NCI-H524 treated with DMSO at 0.1 percent for 48 hours (cell line): Measurements from ENCODE around the gene SURF1.
"Not testable (repeated sequence)": the region's sequence is repeated elsewhere in the genome, so short reads cannot be mapped to it uniquely, and the experiment has no call there.

Experiments used
- DNase-seq: peaks from one replicate; lab custom pipeline; 2025; lab: John Stamatoyannopoulos, UW

SURF1 gene, protein sequence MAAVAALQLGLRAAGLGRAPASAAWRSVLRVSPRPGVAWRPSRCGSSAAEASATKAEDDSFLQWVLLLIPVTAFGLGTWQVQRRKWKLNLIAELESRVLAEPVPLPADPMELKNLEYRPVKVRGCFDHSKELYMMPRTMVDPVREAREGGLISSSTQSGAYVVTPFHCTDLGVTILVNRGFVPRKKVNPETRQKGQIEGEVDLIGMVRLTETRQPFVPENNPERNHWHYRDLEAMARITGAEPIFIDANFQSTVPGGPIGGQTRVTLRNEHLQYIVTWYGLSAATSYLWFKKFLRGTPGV

DNA sequence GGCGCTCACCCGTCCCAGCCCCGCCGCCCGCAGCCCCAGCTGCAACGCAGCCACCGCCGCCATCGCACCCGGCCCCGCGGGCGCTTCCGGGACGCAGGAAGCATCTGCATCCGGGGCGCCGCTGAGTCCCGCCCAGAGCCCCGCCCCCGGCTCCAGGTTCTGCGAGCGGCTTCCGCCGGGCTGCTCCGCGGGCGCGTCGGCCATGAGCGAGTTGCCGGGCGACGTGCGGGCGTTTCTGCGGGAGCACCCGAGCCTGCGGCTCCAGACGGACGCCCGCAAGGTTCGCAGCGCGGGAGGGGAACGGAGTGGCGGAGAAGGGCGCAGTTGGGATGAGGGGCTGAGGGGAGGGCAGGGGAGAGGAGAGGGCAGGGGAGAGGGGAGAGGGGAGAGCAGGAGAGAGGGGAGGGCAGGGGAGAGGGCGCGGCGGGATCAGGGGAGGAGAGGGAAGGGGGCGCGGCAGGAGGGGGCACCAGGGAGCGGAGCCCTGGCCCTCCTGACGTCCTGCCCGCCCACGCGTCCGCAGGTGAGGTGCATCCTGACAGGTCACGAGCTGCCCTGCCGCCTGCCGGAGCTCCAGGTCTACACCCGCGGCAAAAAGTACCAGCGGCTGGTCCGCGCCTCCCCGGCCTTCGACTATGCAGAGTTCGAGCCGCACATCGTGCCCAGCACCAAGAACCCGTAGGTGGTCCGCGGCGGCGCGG is at the start of gene SURF1, which contains the start of gene SURF2:
Gene SURF1 (minus strand): TSS at position 97 of the 701 bp plus-strand sequence. CDS start 34 bp downstream, at position 63.
Gene SURF2 (plus strand): TSS at position 160 of the 701 bp plus-strand sequence. CDS start 43 bp downstream, at position 203.
- DNase-seq = no peak

DNA sequence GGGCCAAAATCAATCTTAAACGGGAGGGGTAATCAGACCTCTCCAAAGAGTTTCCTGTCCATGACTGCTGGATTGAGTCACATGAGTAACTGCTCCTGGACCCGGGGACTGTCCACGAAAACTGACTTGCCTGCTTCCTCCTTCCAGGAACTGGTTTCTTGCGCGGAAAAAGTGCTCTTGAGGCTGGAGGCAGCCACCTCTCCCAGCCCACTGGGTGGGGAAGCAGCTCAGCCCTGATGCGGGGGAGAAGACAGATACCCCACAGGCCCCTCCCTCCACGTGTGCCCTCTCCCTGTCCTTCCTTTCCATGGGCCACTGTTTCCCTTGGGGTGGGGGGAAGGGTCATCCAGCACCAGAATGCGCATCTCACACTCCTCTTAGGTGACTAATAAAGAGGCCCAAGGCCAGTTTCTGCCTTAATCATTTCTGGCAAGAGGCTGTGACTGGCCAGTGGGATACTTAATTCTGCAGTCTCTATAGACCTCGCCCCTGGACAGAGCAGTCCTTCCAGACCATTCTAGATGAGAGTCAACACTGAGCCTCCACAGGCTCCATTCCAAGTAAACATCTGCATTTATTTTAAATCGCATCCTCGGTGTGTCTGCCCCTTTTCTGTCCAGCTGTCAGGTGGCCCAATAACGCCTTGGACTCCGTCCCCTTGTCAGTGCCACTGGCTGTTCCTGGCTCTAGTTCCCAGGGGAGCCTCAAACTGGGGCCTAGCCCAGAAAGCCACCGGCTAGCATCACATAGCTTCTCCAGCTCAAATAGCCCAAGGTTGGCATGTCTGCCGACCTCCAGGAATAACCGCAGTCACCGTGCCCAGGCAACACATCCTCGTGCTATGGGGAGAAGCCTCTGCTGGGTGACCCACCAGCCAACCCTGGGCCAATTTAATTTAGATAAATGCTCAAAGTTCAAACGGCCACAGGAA is 49.5 kb upstream of the SURF1 start:
- no peak for DNase-seq

DNA sequence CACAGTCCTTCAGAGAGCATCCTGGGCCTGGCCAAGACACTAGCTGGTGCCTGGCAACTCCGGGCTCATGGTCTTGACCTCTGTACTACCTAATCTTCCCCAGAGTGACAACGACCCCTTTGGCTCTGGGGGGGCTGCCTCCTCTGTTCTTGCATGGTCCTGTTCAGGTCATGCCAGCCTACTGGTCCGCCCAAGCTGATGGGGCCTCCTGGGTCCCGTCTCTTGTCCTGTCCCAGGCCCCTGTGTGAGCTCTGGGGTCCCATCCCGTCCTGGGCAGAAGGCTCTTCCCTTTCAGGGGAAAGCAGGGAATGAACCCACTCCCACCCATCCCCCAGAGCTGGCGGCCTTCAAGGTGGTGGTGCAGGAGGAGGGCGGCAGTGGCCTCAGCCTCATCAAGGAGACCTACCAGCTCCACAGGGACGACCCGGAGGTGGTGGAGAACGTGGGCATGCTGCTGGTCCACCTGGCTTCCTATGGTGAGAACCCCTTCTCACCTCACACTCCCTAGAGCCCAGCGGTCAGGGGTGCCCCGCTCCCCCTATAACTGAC is 48.2 kb upstream of the SURF1 start:
- DNase-seq = no peak

DNA sequence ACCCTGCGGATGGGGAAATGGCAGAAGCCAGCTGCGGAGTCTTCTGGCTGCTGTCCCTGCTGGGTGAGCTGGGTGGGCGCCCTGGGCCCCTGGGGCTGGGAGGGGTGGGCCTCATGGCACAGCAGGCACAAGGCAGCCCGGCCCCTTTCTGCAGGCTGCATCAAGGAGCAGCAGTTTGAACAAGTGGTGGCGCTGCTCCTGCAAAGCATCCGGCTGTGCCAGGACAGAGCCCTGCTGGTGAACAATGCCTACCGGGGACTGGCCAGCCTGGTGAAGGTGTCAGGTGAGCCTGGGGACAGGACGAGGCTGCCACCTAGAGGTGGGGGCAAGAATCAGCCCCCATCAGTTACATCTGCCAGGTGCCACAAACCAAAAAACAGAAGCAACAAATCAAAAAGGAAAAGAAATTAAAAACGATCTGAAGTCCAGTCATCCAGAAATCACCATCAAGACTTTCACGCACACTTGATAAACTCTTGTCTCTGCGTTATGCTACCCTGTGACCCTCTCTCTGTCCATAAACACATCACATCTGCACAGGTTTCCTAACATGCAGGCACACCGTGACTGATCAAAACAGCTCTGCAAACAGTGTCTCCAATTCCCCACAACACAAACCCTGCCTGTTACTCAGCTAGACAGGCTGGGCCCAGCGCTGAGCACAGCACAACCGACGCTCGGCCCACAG is 47.6 kb upstream of the SURF1 start:
- no peak for DNase-seq

DNA sequence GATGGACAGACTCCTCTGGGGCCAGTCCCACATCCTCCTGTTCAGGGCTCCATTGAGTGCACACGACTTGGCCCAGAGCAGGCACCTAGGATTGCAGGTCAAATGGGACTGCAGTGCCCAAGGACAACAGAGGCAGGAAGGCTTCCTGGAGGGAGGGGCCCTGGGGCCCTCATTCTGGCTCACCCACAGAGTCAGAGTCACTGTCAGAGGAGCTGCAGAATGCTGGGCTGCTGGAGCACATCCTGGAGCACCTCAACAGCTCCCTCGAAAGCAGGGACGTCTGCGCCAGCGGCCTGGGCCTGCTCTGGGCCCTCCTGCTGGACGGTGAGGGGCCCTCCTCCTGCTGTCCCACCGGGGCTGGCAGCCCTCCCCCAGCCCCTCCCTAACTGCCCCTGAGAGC is 46.4 kb upstream of the SURF1 start:
- no peak for DNase-seq

DNA sequence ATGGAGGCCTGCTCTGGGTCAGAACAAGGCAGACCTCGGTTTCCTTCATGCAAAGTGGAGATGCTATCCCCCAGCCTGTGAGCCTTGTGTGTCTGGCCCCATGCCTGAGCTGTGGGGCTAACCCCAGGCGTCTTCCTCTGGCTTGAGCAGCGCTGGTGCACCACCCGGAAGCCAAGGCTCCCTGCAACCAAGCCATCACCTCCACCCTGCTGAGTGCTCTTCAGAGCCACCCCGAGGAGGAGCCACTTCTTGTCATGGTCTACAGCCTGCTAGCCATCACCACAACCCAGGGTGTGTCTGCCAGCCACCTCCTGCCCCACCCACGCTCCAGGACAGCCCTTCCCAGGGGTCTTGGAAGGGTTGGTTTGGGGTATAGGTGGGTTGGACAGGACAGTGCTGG is 45.3 kb upstream of the SURF1 start:
- DNase-seq = no peak

DNA sequence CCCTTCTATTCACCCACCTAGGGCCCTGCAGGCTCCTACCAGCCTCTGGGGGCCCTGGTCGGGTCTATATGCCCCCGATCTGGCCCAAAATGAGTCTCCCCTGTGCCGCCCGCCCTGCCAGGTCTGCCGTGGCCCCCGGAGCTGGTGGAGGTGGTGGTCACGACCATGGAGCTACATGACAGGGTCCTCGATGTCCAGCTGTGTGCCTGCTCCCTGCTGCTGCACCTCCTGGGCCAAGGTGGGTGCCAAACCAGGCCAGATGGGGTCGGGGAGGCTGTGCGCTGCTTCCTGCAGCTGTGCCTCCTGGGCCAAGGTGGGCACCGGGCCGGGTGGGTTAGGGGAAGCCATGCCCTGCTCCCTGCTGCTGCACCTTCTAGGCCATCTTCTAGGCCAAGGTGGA is 44.0 kb upstream of the SURF1 start:
- no peak for DNase-seq

DNA sequence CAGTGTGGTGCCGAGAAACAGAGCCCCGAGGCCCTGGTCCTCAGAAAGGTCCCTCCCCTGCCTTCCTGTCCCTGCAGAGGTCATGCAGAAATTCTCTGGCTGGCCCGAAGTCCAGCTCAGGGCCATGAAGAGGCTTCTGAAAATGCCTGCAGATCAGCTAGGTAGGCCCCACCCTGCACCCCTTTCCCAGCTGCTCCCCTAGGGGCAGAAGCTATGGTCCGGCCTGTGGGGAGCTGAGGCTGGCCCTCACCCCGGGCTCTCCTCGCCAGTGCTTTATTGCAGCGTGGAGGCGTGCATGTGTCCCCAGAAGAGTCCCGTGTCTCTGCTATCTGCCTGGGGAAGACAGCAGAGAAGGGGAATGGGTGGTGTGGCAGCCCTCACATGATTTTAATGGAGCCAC is 41.6 kb upstream of the SURF1 start:
- no peak for DNase-seq

DNA sequence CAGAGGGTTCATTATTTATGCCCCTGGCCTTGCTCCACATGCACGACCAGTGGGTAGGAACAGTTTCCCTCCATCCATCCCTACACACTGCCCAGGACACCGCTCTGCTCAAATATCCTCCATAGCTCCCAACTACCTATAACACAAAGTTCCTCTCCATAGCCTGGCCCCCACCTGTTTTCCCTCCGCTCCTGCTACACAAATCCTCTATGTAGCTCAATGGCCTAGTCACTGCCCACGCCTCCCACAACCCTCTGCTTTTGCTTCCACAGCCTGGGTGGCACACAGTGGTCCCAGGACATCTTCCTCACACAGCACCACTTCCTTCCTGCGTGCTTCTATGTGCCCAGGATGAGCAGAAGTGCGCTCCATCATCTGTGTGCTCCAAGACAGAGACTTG is 41.1 kb upstream of the SURF1 start:
- DNase-seq = no peak

DNA sequence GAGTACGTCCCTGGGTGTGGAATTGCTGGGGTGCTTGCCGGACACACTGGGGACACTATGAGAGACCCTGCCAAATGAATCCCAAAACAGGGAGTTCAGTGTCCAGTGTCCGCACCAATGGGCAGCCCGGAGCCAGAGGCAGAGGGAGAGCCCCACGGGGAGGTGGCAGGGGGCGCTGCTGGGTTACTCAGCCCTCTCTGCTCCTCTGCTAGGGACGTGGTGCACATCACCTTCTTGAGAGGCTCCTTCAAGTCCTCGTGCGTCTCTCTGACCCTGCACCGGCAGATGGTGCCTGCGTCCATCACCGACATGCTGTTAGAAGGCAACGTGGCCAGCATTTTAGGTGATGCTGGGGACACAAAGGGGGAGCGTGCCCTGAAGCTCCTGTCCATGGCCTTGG is 40.7 kb upstream of the SURF1 start:
- DNase-seq = peak; percentile 32

DNA sequence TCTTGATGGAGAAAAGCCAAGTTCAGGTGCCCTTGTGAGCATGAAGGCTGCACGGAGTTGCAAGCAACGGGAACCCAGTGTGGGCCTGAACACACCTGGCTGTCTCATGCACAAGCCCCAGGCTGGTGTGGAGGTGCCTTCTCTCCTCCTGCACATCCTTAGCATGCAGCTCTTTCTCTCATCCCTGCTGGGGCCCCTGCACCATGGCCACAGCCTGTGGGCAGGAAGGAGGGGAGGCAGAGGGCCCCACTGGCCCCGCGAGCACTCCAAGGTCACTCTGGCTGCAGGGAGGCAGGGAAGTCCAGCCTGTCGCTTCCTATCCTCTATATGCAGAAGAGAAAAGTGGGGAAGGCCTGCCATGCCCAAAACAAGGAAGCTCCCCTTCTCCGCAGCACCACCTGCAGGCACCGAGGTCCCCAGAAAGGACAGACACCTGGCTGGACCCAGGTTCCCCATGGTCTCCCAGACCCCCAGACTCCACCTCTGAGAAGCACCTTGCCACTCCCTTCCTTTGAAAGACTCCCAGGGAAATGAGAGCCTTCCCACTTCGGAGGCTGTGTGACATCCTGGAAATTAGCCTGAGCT is 38.5 kb upstream of the SURF1 start:
- no peak for DNase-seq

DNA sequence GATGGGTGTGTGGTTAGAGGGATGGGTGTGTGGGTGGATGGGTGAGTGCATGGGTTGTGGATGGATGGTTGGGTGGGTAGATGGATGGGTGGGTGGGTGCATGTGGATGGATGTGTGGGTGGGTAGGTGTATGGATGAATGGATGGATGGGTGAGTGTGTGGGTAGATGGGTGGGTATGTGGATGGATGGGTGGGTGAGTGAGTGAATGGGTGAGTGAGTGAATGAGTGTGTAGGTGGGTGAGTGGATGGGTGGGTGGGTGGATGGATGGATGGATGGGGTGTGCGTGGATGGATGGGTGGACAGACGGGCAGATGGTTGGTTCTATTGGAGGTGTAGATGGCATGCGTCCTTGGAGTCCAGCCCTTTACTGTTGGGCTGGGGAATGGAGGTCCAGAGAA is 37.1 kb upstream of the SURF1 start:
- no peak for DNase-seq

DNA sequence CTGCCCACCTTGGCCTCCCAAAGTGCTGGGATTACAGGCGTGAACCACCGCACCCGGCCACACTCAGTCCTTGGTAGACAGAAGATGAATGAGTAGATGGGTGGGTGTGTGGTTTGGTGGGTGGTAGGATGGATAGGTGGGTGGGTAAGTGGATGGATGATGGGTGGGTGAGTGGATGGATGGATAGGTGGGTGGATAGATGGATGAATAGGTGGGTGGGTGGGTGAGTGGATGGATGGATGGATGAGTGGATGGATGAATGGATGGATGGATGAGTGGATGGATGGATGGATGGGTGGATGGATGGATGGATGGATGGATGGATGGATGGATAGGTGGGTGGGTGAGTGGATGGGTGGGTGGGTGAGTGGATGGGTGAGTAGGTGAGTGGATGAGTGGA is 36.0 kb upstream of the SURF1 start:
- not testable (repeated sequence) for DNase-seq

DNA sequence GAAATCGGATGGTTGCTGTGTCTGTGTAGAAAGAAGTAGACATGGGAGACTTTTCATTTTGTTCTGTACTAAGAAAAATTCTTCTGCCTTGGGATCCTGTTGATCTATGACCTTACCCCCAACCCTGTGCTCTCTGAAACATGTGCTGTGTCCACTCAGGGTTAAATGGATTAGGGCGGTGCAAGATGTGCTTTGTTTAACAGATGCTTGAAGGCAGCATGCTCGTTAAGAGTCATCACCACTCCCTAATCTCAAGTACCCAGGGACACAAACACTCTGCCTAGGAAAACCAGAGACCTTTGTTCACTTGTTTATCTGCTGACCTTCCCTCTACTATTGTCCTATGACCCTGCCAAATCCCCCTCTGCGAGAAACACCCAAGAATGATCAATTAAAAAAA is 35.2 kb upstream of the SURF1 start:
- not testable (repeated sequence) for DNase-seq

DNA sequence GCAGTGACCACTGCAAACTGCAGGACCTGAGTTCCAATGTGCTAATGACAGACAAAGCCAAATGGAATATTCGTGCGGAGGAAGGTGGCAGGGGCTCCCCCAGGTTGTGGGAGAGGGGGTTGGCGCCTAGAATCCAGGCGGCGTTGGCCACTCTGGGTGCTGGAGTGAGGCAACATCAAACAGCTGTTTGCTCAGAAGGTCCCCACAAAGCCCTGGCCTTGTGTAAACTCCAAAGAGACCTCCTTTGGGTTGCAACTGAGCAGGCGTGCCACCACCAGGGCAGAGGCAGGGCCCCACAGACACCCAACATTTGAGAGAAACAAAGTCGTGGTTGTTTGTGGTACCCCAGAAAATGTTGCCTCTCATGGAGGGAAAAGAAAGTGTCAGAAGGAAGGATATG is 34.4 kb upstream of the SURF1 start:
- DNase-seq = no peak

DNA sequence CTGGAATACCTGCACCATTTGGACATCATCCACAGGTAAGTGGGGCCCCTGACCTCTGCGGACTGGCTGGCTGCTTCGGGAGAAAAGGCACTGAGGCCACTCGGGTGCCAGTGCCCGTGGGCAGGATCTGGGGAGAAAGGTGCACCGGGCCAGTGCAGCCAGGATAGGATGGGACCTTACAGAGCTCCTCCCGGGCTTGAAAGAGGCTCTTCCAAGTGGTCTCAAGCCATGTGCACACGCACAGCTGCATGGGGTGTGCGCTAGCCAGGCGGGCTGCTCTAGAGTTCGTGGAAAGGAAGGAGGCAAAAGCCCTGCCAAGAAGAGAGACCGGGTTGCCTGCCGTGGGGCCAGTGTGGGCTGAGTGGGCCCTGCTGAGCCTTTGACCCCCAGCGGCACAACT is 33.3 kb upstream of the SURF1 start:
- no peak for DNase-seq

DNA sequence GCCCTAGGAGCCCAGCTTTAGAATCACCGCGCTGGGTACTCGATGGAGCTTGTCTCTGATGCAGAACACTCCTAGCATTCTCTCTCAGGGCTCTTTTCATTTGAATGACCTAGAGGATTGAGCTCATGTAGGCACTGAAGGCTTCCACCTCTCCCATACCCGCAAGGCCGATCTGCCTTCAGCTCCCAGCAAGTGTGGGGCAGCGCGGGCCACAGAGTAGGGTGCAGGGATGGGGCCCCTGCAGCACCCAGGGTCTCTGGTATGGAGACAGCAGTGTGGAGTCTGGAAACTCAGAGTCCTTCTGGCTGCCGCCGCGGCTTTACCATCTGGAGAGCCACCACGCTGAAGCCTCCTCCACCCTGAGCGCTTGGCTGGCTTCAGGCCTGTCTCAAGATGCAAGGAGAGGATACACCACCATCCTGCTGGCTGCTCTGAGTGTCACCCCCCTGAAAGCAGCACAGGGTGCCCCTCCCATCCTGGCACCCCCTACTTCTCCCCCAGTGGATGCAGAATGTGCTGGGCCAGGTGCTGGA is 32.8 kb upstream of the SURF1 start:
- no peak for DNase-seq

DNA sequence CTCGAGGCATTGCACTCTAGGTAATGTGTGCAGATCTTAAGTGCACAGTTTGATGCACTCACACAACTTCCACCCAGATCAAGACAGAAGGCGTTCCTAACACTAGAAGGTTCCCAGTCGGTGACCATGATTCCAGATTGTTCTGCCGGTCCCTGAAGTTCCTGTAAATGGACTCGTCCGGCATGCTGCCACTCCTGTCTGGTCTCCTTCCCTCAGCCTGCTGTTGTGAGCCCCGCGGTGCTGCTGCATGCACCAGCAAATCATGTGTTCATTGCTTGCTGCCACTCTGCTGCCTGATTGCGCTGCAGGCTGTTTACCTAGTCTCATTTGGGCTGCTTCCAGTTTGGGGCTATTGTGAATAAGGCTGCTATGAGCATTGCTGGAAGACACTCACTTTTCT is 31.4 kb upstream of the SURF1 start:
- no peak for DNase-seq

DNA sequence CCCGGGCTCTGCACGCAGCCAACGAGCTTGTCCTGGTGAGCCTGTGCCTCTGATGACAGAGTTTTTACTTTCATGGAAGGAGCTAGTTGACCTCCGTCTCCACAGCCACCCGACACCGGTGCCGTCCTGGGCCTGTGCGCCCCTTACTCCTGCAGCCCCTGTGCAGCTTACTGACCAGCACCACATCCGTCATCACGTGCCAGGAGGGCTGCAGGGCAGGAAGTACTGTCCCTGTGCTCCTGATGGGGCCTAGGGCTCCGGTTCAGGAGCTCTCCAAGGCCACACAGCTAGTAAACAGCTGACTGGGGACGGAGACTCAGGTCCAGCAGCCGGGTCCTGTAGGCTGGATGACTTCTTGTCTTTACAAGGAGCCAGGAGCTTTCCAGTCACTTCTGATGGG is 30.1 kb upstream of the SURF1 start:
- DNase-seq = no peak

DNA sequence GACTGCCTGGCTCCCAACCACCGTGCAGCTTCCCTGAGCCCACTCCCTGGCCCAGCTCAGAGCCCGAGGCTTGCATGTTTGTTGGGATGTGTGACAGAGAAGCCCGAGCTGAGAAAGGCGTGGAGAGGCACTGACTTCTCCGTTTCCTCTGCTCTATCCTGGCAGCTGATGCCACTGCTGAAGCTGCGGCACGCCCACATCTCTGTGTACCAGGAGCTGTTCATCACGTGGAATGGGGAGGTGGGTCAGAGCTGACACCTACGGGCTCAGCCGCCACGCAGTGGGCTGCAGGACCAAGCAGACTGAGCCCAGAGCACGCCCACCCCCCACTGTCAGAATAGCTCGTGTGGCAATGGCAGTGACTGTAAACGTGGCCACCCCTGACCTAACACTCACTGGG is 29.2 kb upstream of the SURF1 start:
- DNase-seq = no peak

DNA sequence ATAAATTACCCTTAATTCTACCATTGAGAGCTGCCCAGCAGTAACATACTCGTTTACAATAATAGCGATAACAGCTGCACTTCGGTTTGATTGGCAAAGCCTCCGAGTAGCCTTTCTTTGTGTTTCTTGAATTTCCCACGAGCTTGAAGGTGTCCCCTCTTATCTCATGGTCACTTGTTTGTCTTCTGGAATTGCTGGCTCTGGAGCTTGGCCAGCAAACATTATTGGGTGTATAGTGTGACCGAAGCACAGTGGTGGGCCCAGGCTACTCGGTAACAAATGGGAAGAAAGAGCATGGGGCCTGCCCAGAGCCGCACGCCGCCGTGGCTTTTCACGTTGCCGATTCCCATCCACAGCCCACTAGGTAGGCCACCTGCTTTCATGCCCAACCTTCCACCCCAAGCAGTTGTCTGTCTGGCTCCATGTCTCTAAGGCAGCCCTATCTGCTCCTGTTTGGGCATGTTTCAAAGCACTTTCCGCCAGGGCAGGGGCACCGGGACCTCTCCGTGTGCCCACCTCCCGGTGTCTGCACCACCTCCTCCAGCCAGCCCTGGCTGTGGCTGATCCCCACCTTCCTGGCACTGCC is 28.5 kb upstream of the SURF1 start:
- no peak for DNase-seq
